GM23338 (cell line): ENCODE results near the gene ASTN1.

Source experiments
- CREB1 ChIP-seq: fragments of 250-450 bp; sonication (Bioruptor Pico); IDR thresholded peaks from 2 replicates; pipeline ENCODE4 v1.5.0; 2020; ENCODE audit warnings: low read depth, mild to moderate bottlenecking, moderate library complexity
- CTCF ChIP-seq, 2 experiments: fragments of 200-600 bp in 1 of 2; sonication (generic) in 1 of 2; conservative IDR thresholded peaks; 2 replicates each; pipeline versions ENCODE4 v1.5.1 to v1.6.1; 2016 to 2017; ENCODE audit warnings: antibody characterized with exemption in 2 of 2, low read depth in 2 of 2, mild to moderate bottlenecking in 2 of 2, moderate library complexity in 1 of 2
- ETS1 ChIP-seq: IDR thresholded peaks from 2 replicates; pipeline ENCODE4 v1.6.1; 2016; ENCODE audit warnings: antibody characterized with exemption
- EZH2 ChIP-seq: fragments of 200-600 bp; sonication (generic); IDR thresholded peaks from one replicate; pipeline ENCODE4 v1.8.0; 2017; ENCODE audit warnings: antibody characterized with exemption, mild to moderate bottlenecking, low read depth; ENCODE audit not compliant: unreplicated experiment
- EZH2phosphoT487 ChIP-seq: fragments of 200-600 bp; sonication (generic); IDR thresholded peaks from one replicate; pipeline ENCODE4 v1.8.1; 2018; ENCODE audit warnings: antibody characterized with exemption; ENCODE audit not compliant: unreplicated experiment
- JUNB ChIP-seq: IDR thresholded peaks from one replicate; pipeline ENCODE4 v1.6.1; 2016; ENCODE audit warnings: antibody characterized with exemption; ENCODE audit not compliant: unreplicated experiment
- NANOG ChIP-seq: IDR thresholded peaks from 2 replicates; pipeline ENCODE4 v1.6.1; 2016; ENCODE audit warnings: antibody characterized with exemption, borderline replicate concordance
- POLR2AphosphoS5 ChIP-seq: IDR thresholded peaks from 2 replicates; pipeline ENCODE4 v1.6.1; 2016; ENCODE audit warnings: antibody characterized with exemption, low read depth
- REST ChIP-seq: IDR thresholded peaks from one replicate; pipeline ENCODE4 v1.6.1; 2018; ENCODE audit warnings: antibody characterized with exemption; ENCODE audit not compliant: unreplicated experiment
- ZNF114 ChIP-seq: fragments of 250-450 bp; sonication (Bioruptor Pico); IDR thresholded peaks from 2 replicates; pipeline ENCODE4 v1.5.0; 2020; ENCODE audit warnings: mild to moderate bottlenecking, moderate library complexity

- TF ChIP-seq CTCF (conservative IDR thresholded peaks at IDR 0.05; ENCODE audit: low read depth in 2 of 2) = no peak
- TF ChIP-seq EZH2 = no peak
- TF ChIP-seq REST = no peak
- TF ChIP-seq ETS1 = no peak
- no peak for TF ChIP-seq POLR2AphosphoS5
- TF ChIP-seq CREB1 (CRISPR knock-in tag) = no peak
- TF ChIP-seq EZH2phosphoT487 = no peak
- TF ChIP-seq ZNF114 = no peak
- TF ChIP-seq JUNB = no peak
- no peak for TF ChIP-seq NANOG
Observed at GRCh38 chr1:177172272-177172671, 7.8 kb upstream of the ASTN1 start.
